GM18511 (cell line): Measurements from ENCODE around the gene PTPRN2.
"Not testable (repeated sequence)": the region's sequence is repeated elsewhere in the genome, so short reads cannot be mapped to it uniquely, and the experiment has no call there.

ENCODE experiments used
- ATAC-seq: cut with Tn5 transposase; IDR thresholded peaks from one replicate; pipeline ENCODE4 v1.9.1; 2021; ENCODE audit warnings: mild to moderate bottlenecking, moderate library complexity; ENCODE audit not compliant: unreplicated experiment

Gene PTPRN2

DNA sequence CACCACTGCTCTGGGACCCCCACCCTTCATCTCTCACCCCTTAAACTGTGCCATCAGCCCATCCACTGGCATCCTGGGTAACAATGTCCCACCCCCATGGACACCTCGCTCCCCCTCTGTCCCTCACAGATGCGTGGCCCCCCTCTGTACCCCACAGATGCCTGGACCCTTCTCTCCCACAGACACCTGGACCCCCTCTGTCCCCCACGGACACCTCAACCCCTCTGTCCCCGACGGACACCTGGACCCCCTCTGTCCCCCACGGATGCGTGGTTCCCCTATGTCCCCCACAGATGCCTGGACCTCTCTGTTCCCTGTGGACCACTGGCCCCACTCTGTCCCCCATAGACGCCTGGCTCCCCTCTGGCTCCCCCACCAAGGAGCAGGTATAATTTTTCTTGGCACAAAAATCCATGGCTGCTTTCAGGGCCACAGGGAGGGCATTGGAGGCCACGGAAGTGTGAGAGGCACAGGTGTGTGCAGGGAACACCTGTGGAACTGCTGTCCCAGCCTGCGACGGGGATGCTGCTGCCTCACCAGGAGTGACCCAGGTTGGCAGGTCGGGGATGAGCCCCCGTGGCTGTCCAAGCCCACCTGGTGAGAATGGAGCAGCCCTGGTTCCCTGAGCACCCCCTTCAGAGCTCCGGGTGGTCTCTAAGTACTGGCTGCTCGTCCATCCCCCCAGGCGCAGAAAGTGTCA, 193.5 kb downstream of the PTPRN2 start:
- ATAC-seq: no peak

DNA sequence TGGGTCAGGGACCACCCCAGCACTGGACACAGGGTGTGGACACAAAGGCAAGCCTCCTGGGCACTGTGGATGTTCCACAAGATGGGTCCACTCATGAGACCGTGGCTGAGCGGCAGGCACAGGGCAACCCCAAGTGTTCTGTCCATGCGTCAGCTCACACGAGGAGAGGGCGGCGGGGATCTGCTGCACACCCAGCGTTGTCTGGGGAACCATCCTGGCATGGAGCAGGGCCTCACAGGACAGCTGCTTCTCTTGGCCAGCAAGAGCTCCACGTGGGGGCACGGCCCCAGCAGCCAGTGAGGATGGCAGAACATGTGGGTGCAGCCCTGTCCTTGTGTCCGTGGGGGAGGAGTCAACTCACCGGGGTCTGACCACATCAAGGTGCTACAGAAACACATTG, 195.4 kb downstream of the PTPRN2 start:
- no peak for ATAC-seq

- ATAC-seq: no peak
These were observed 196.1 kb downstream of the PTPRN2 start for GRCh38 chr7:158391541-158391940.

GRCh38 chr7:158391141-158391540, 196.5 kb downstream of the PTPRN2 start:
- ATAC-seq: no peak

- no peak for ATAC-seq
These were observed 197.2 kb downstream of the PTPRN2 start for GRCh38 chr7:158390460-158390859.

DNA sequence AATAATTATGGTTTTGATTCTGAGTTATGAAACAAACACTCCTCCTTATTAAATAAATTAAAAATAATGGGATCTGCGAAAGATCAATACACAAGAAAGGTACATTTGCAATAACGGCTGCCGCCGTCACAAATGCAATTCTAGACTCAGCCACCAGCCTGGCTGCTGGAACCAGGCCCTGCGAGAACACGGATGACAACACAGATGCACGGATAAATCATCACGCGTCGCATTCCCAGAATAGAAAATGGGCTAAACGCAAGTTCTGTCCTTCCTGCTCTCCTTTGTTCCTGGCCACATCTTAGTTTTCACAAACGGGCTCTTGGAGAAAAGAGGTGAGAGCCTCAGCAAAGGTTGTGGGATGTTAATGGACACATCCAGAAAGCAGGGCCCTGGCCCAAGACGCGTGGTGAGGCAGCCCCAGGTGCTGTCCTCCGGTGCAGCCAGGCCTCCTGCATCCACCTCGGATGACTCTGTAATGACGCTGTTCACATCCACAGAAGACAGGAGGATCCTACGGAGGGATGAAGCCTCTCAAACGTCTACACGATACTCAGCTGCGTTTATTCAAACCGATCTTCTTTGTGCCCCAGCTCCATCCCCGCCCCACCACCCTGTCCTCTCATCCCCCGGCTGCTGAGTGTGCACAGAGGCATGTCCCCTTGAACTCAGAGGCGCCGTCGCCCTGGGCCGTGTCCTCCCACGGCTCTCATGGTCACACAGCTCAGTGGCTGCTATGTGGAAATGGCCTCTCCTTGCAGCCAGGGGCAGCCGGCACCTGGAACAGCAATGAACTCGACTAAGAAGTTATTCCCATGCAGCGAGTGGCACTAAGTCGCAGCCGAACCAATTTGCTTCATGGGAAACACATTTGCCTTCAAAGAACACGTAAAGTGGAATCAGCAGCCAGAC, 197.9 kb downstream of the PTPRN2 start:
- no peak for ATAC-seq

GRCh38 chr7:158388928-158389327, 198.7 kb downstream of the PTPRN2 start:
- no peak for ATAC-seq

DNA sequence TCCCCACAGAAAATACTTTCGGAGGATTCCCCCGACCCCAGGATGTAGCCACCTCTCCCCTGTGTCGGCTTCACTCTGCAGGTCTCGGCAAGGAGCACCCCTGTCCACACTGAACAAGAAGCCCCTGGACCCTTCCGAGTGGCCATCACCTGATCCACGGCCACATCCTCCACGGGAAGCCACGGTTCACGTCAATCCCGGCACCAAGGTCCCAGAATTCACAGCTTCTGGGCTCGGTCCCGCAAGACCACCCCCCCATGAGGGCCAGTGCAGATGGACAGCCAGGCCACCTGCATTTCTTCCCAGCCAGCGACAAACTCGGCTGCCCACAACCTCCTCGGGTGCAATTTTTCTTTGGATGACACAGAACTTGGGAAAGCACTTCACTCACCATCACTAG, 199.6 kb downstream of the PTPRN2 start:
- ATAC-seq: no peak

- ATAC-seq: no peak
These were observed 200.1 kb downstream of the PTPRN2 start for GRCh38 chr7:158387546-158387891.

DNA sequence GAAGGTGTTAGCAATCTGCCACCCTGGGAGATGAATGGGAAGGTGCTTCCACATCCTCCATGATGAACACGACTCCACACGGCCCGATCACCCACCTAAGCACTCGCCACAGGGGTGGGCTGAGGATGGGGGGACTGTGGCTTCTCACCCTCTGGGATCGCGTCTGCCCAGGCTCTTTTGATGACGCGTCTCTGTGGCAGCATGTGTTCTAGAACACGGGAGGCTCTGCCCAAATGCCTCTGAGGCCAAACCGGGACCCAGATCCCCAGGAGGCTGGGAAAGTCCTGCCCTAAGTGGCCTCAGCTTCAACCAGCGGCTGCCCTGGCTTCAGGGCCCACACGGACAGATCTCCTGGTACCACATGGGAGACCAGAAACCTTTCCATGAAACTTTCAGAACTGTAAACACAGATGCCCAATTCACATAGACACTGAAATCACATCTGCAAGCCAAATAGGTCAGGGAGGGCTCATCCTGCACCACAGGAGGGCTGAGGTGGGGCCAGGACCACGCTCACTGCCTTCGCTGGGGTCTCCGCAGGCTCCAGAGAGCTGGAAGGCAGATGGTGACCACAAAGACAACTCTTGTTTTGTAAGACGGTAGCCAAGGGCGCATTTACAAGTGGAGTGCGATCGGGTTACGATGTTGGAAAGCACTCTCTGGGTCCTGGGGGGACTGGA, 200.6 kb downstream of the PTPRN2 start:
- no peak for ATAC-seq

DNA sequence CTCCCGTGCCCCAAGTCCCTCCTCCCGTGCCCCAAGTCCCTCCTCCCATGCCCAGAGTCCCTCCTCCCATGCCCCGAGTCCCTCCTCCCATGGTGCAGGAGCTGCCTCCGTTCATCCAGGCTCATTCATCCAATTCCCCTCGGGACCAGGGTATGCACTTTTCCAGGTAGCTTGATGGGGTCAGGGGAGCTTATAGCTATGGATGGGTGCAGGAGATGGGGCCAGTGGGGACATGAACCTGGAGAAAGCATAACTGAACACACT, 201.3 kb downstream of the PTPRN2 start:
- no peak for ATAC-seq

DNA sequence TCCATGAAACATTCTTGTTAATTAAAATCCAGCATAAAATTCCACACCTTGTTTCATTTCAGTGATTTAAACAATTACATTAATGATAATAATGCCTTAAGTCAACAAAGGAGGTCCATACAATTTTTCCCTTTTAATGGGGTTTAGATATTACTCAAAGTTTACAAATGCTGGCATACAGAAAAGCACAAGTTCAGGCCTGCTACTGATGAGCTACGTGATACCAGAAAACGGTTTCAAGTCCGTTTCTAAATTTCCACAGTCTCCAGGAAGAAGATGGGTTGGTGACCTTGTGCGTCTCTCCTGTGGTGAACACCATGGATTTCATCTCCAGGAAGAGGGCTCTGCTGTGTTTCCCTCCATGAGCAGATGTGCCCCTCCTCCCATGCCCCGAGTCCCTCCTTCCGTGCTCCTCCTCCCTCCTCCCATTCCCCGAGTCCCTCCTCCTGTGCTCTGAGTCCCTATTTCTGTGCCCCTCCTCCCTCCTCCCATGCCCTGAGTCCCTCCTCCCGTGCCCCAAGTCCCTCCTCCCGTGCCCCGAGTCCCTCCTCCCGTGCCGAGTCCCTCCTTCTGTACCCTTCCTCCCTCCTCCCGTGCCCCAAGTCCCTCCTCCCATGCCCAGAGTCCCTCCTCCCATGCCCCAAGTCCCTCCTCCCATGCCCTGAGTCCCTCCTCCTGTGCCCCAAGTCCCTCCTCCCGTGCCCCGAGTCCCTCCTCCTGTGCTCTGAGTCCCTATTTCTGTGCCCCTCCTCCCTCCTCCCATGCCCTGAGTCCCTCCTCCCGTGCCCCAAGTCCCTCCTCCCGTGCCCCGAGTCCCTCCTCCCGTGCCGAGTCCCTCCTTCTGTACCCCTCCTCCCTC, 201.9 kb downstream of the PTPRN2 start:
- ATAC-seq: not testable (repeated sequence)

DNA sequence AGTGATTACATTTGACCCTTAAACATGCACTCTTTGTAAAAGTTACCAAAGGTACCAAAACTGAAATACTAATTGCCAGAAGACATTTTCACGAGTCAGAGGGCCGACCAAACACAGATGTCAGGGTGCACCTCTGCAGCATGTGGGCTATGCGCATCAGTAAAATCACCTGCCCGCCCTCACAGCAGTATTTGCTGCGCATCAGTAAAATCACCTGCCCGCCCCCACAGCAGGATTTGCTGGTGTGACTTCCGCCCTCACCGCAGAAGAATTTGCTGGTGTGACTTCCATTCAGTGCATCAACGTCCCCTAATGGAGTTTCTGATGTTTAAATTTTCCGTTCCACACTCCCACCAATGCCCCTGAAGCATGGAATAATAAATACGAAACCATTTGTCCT, 202.9 kb downstream of the PTPRN2 start:
- ATAC-seq: no peak

GRCh38 chr7:158383665-158384064, 204.0 kb downstream of the PTPRN2 start:
- ATAC-seq: no peak

- no peak for ATAC-seq
These were observed 205.0 kb downstream of the PTPRN2 start for GRCh38 chr7:158382363-158383254.

GRCh38 chr7:158381956-158382355, 205.7 kb downstream of the PTPRN2 start:
- no peak for ATAC-seq

GRCh38 chr7:158378978-158379377, 208.6 kb downstream of the PTPRN2 start:
- no peak for ATAC-seq

DNA sequence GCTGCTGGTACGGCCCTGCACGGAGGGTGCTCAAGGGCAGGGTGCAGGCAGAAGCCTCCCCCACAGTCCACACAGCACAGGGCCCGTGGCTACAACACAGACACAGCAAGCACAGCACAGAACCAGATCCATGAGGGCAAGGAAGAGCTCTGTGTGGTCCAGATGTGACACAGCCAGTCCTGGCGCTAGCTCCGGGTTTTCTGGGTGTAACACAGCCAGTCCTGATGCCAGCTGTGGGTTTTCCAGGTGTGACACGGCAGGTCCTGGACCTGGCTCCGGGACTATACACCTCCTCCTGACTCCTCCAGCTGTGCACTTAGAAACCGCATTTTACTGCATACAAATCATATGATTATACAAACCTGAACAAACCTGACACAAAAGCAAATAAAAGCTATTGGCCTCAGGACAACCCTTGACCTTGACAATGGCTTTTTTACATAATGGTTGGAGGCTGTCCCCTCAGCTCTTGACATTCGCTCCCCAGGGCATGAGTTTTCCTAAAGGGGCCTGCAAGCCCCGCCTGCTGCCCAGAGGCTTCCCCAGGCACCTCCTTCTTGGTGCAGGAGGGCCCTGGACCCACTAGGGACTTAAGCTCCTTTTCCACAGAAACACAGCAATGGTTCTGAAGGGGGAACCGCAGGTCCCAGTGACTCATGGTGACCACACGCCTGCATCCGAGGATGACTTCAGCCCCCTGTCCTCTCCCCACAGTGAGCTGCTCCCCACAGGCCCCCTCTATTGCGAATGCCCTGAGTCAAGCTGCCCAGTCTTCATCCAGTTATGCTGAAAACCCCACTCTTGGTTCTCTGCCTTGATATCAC, 209.6 kb downstream of the PTPRN2 start:
- ATAC-seq: no peak

DNA sequence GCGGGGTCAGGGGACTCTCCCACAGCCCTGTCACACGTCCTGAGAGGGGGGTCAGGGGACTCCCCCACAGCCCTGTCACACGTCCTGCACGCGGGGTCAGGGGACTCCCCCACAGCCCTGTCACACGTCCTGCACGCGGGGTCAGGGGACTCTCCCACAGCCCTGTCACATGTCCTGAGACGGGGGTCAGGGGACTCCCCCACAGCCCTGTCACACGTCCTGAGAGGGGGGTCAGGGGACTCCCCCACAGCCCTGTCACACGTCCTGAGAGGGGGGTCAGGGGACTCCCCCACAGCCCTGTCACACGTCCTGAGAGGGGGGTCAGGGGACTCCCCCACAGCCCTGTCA, 210.8 kb downstream of the PTPRN2 start:
- not testable (repeated sequence) for ATAC-seq
